Measurements from ENCODE around the gene NECTIN4. TPM values are rescaled to one million over a fixed set of nuclear protein-coding genes. Genes with fewer than 3 reads are reported as not detected.

Gene NECTIN4
- polyA plus RNA-seq, 5 donors = 7.3 to 11.9 (median 9.1) TPM

GRCh38 chr1:161059293-161059692 is 30.1 kb downstream of the NECTIN4 start:
- no peak for DNase-seq

GRCh38 chr1:161054805-161055204 is 34.6 kb downstream of the NECTIN4 start:
- no peak for DNase-seq

- no peak for DNase-seq
These were observed 35.1 kb downstream of the NECTIN4 start for GRCh38 chr1:161054232-161054631.

GRCh38 chr1:161052899-161053298 is 36.5 kb downstream of the NECTIN4 start:
- DNase-seq = no peak

- no peak for DNase-seq
These were observed 38.1 kb downstream of the NECTIN4 start for GRCh38 chr1:161051219-161051618.

GRCh38 chr1:161048949-161049722 is 40.2 kb downstream of the NECTIN4 start:
- DNase-seq = no peak

GRCh38 chr1:161047436-161048420 is 41.6 kb downstream of the NECTIN4 start:
- no peak for DNase-seq

GRCh38 chr1:161046605-161047228 is 42.6 kb downstream of the NECTIN4 start:
- DNase-seq = no peak

- DNase-seq = peak; percentile 98
These were observed 43.4 kb downstream of the NECTIN4 start, which contains the start of gene USF1 for GRCh38 chr1:161045736-161046604. Gene USF1 (minus strand): TSS chr1:161045977. CDS start chr1:161043275, 2,702 bp downstream.

- DNase-seq = peak; percentile 60 to 66
These were observed 44.2 kb downstream of the NECTIN4 start for GRCh38 chr1:161044908-161045735.

- DNase-seq = no peak
These were observed 44.8 kb downstream of the NECTIN4 start for GRCh38 chr1:161044535-161044907.

GRCh38 chr1:161039546-161039945 is 49.8 kb downstream of the NECTIN4 start:
- no peak for DNase-seq

- no peak for DNase-seq
These were observed 50.2 kb downstream of the NECTIN4 start for GRCh38 chr1:161039154-161039545.

- DNase-seq = peak; percentile 45 to 49
These were observed 50.7 kb downstream of the NECTIN4 start, which contains the start of gene TSTD1 for GRCh38 chr1:161038523-161039153. Gene TSTD1 (minus strand): TSS chr1:161038964. CDS start chr1:161038889, 75 bp downstream.

GRCh38 chr1:161037661-161038522 is 51.5 kb downstream of the NECTIN4 start:
- DNase-seq = no peak

- no peak for DNase-seq
These were observed 55.6 kb downstream of the NECTIN4 start for GRCh38 chr1:161033751-161034150.

- DNase-seq = no peak
These were observed 56.9 kb downstream of the NECTIN4 start for GRCh38 chr1:161032409-161032808.

GRCh38 chr1:161031874-161032273 is 57.5 kb downstream of the NECTIN4 start:
- DNase-seq = no peak

All from right lung (tissue), 5 donors.